Nephron (organoid): ENCODE results near the gene TAF8.
A peak's percentile ranks its signal among the peaks of the same experiment; 100 is the strongest.

ENCODE experiments used
- H3K27ac Mint-ChIP-seq, 3 experiments: 2 replicates each; pipeline ENCODE4 v1.8.0; 2020; ENCODE audit warnings: mixed read lengths in 3 of 3, mild to moderate bottlenecking in 2 of 3, moderate library complexity in 1 of 3
- H3K27me3 Mint-ChIP-seq: 2 replicates; pipeline ENCODE4 v1.8.0; 2021; ENCODE audit warnings: low read depth, mild to moderate bottlenecking, moderate library complexity, mixed read lengths
- H3K36me3 Mint-ChIP-seq: 2 replicates; pipeline ENCODE4 v1.8.0; 2020; ENCODE audit warnings: low read depth, mixed read lengths
- H3K4me1 Mint-ChIP-seq: 2 replicates; pipeline ENCODE4 v1.8.0; 2020; ENCODE audit warnings: mixed read lengths
- H3K4me3 Mint-ChIP-seq, 3 experiments: 2 replicates each; pipeline ENCODE4 v1.8.0; 2020; ENCODE audit warnings: mild to moderate bottlenecking in 3 of 3, mixed read lengths in 3 of 3, moderate library complexity in 2 of 3
- H3K9me3 Mint-ChIP-seq: 2 replicates; pipeline ENCODE4 v1.8.0; 2020; ENCODE audit warnings: mixed read lengths
- CTCF ChIP-seq, 3 experiments: fragments of 200-600 bp; sonication (generic); IDR thresholded peaks; one replicate each; pipeline ENCODE4 v1.5.0; 2021; ENCODE audit warnings: antibody characterized with exemption in 3 of 3; ENCODE audit not compliant: unreplicated experiment in 3 of 3

Gene TAF8

GRCh38 chr6:42095094-42095493, 44.8 kb downstream of the TAF8 start:
- TF ChIP-seq CTCF (IDR thresholded peaks at IDR 0.05; ENCODE audit: unreplicated experiment in 3 of 3), result no peak
- no peak overlapping the region for H3K27ac Mint-ChIP-seq
- no peaks in the 10 kb centered on the region for H3K36me3 Mint-ChIP-seq
- no peaks in the 10 kb centered on the region for H3K9me3 Mint-ChIP-seq
- no peak overlapping the region for H3K4me3 Mint-ChIP-seq
- H3K4me1 Mint-ChIP-seq, result peaks cover 9% of the 10 kb centered on the region
- peaks cover 19% of the 10 kb centered on the region for H3K27me3 Mint-ChIP-seq

DNA sequence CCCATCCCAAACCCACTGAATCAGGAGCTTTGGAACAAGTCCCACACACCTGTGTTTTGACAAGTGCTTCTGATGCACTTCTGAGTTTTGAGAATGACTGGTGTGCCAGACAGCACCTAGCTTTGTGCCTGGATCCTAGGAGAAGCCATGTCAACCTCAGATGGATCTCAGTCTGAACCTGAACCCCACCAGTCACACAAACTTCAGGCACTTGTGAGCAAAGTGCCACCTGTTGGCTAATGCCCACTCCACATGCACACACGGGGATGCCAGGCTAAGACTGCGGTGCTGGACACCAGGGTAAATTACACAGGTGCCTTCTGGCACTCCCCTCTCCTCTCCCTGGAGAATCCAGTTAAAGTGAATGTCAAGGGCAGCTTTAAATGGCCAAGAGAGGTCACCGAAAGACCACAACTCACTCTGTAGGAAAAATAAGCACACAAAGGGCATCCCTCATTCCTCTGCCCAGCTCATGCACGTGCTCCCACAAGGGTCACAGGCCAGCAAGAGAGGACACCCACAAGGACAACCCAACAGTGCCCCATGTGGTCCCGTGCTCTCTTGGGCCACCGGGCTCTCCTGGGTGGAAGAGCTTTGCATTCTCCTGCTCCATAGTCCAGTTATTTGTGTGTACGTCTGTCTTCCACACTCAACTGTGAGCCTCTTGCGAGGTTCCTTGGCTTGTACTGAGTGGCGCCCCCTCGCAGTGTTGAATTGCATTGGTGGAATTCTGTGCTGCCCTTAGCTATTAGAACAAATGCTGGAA, 45.6 kb downstream of the TAF8 start:
- Mint-ChIP-seq H3K27ac (no peak overlapping the region), H3K9me3 (no peaks in the 10 kb centered on the region), H3K4me3 (no peak overlapping the region), H3K27me3 (peaks cover 19% of the 10 kb centered on the region), H3K36me3 (no peaks in the 10 kb centered on the region), H3K4me1 (peaks cover 12% of the 10 kb centered on the region)
- peak in 1 of 3 experiments; percentile 10 for TF ChIP-seq CTCF (IDR thresholded peaks at IDR 0.05; ENCODE audit: unreplicated experiment in 3 of 3)

- Mint-ChIP-seq H3K36me3 (no peaks in the 10 kb centered on the region), H3K4me3 (no peak overlapping the region), H3K4me1 (peaks cover 12% of the 10 kb centered on the region), H3K27me3 (peaks cover 13% of the 10 kb centered on the region), H3K27ac (peak overlapping the region; percentile 20 to 44 (median 40)), H3K9me3 (no peaks in the 10 kb centered on the region)
- TF ChIP-seq CTCF (IDR thresholded peaks at IDR 0.05; ENCODE audit: unreplicated experiment in 3 of 3), result no peak
These were observed 49.2 kb downstream of the TAF8 start for GRCh38 chr6:42099340-42100028.

DNA sequence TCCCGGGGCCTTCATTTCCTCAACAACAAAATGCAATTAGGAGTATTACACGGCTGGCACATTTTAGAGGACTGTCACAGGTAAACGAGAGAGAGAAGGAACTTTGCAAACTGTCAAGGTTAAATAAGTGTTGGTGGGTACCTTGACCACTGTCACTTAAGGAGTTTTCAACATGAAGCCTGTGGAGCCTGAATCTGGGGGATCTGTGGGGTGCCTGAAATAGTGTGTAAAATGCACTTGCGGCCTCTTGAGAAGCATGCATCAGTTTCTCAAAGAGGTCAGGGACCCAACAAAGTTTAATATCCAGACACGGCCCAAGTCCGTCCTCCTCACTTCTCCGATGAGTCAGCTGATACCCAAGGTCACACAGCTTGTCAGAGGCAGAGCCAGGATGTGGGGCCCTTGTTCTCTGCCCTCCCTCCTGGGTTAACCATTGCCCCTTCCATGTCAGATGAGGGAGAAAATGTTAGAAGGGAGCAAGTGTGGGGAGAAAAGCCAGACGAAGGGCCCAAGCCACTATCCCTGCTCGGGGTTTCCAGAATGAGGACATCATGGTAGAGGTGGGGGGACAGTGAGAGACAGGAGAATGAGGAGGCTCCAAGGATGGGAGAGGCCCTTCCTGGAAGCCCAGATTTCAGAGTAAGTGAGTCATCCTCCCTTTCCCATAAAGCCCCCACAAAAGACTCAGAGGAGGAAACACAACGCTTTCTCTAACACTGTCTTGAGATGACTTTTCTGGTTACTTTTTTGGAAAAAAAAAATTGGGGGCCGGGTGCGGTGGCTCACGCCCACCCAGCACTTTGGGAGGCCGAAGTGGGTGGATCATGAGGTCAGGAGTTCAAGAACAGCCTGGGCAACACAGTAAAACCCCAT, 49.9 kb downstream of the TAF8 start:
- H3K27me3 Mint-ChIP-seq, result peaks cover 13% of the 10 kb centered on the region

GRCh38 chr6:42101186-42101657, 50.9 kb downstream of the TAF8 start:
- H3K27me3 Mint-ChIP-seq, result peaks cover 15% of the 10 kb centered on the region
- H3K4me1 Mint-ChIP-seq, result peaks cover 18% of the 10 kb centered on the region
- no peak overlapping the region for H3K4me3 Mint-ChIP-seq

More for the DNA sequence above, 49.9 kb downstream of the TAF8 start:
- Mint-ChIP-seq H3K36me3 (no peaks in the 10 kb centered on the region), H3K9me3 (no peaks in the 10 kb centered on the region), H3K4me1 (peaks cover 12% of the 10 kb centered on the region), H3K4me3 (no peak overlapping the region), H3K27ac (peak overlapping the region; percentile 20 to 44 (median 40))
- TF ChIP-seq CTCF (IDR thresholded peaks at IDR 0.05; ENCODE audit: unreplicated experiment in 3 of 3), result no peak

More at GRCh38 chr6:42101186-42101657, 50.9 kb downstream of the TAF8 start:
- no peak for TF ChIP-seq CTCF (IDR thresholded peaks at IDR 0.05; ENCODE audit: unreplicated experiment in 3 of 3)
- H3K36me3 Mint-ChIP-seq, result no peaks in the 10 kb centered on the region
- H3K27ac Mint-ChIP-seq, result peak overlapping the region in 1 of 3 experiments; percentile 2
- no peaks in the 10 kb centered on the region for H3K9me3 Mint-ChIP-seq
